Naive thymus-derived CD4-positive, alpha-beta T cell (primary cell): Measurements from ENCODE around the gene MYEOV. TPM values are rescaled to one million over a fixed set of nuclear protein-coding genes. Genes with fewer than 3 reads are reported as not detected.
A peak's percentile ranks its signal among the peaks of the same experiment; 100 is the strongest.

Experiments
- ATAC-seq: fragments of 150-1000 bp; cut with Tn5 transposase; 2 replicates; pipeline ENCODE4 v1.10.0; 2021; ENCODE audit warnings: mild to moderate bottlenecking, moderate library complexity
- CTCF ChIA-PET: fragments of 350-600 bp; sonication (Branson Sonifier 250); formaldehyde crosslinking; loops from one replicate; lab custom pipeline; 2021; ENCODE audit warnings: antibody characterized with exemption; lab: Charles Lee
- POLR2A ChIA-PET: fragments of 350-600 bp; sonication (Branson Sonifier 250); formaldehyde crosslinking; loops from one replicate; lab custom pipeline; 2021; ENCODE audit warnings: antibody characterized with exemption, inconsistent platforms; lab: Charles Lee
- DNase-seq, 9 donors: peaks; one replicate each; pipeline versions ENCODE4 v3.0.0 to v3.0.0-alpha.2; 2020 to 2022; ENCODE audit warnings: mixed read lengths in 1 of 9
- H3K27ac ChIP-seq: one replicate; pipeline ENCODE4 v1.7.0; 2013; ENCODE audit warnings: mild to moderate bottlenecking, low read depth, low read length, moderate library complexity
- H3K27me3 ChIP-seq, 2 donors: one replicate each; pipeline ENCODE4 v1.7.0; 2013; ENCODE audit warnings: low read length in 2 of 2, mild to moderate bottlenecking in 2 of 2, moderate library complexity in 2 of 2; ENCODE audit not compliant: control insufficient read depth in 2 of 2, insufficient read depth in 2 of 2
- H3K36me3 ChIP-seq, 3 experiments: 1 replicate in 2 of 3; 2 replicates in 1 of 3; pipeline ENCODE4 v1.7.0; 2013; ENCODE audit warnings: low read length in 3 of 3, mild to moderate bottlenecking in 3 of 3, moderate library complexity in 1 of 3; ENCODE audit not compliant: insufficient read depth in 3 of 3, control insufficient read depth in 2 of 3
- H3K4me1 ChIP-seq, 2 donors: one replicate each; pipeline ENCODE4 v1.7.0; 2013; ENCODE audit warnings: low read length in 2 of 2, mild to moderate bottlenecking in 2 of 2, moderate library complexity in 1 of 2; ENCODE audit not compliant: control insufficient read depth in 2 of 2, insufficient read depth in 2 of 2
- H3K4me3 ChIP-seq: 2 replicates; pipeline ENCODE4 v1.7.0; 2013; ENCODE audit warnings: mild to moderate bottlenecking, low read length
- H3K9me3 ChIP-seq, 3 experiments: 1 replicate in 2 of 3; 2 replicates in 1 of 3; pipeline ENCODE4 v1.7.0; 2013; ENCODE audit warnings: low read length in 3 of 3; ENCODE audit not compliant: control insufficient read depth in 2 of 3
- H3K27ac Mint-ChIP-seq, 9 donors: one replicate each; pipeline ENCODE4 v1.8.0; 2020 to 2022; ENCODE audit warnings: mixed read lengths in 9 of 9, mild to moderate bottlenecking in 8 of 9, moderate library complexity in 5 of 9, inconsistent platforms in 2 of 9
- H3K27me3 Mint-ChIP-seq, 5 donors: one replicate each; pipeline ENCODE4 v1.8.0; 2021 to 2022; ENCODE audit warnings: mixed read lengths in 5 of 5, mild to moderate bottlenecking in 1 of 5
- H3K36me3 Mint-ChIP-seq, 5 donors: one replicate each; pipeline ENCODE4 v1.8.0; 2020 to 2022; ENCODE audit warnings: mixed read lengths in 5 of 5, mild to moderate bottlenecking in 3 of 5, inconsistent platforms in 1 of 5
- H3K4me1 Mint-ChIP-seq, 7 donors: one replicate each; pipeline ENCODE4 v1.8.0; 2020 to 2022; ENCODE audit warnings: mixed read lengths in 7 of 7, mild to moderate bottlenecking in 3 of 7, inconsistent platforms in 1 of 7
- H3K4me3 Mint-ChIP-seq, 10 donors: one replicate each; pipeline ENCODE4 v1.8.0; 2020 to 2022; ENCODE audit warnings: mild to moderate bottlenecking in 10 of 10, mixed read lengths in 10 of 10, moderate library complexity in 6 of 10, inconsistent platforms in 2 of 10
- H3K9me3 Mint-ChIP-seq, 11 donors: one replicate each; pipeline ENCODE4 v1.8.0; 2020 to 2022; ENCODE audit warnings: mixed read lengths in 11 of 11, mild to moderate bottlenecking in 4 of 11, inconsistent platforms in 1 of 11, moderate library complexity in 1 of 11
- intact Hi-C, 2 donors: fragments of 100-400 bp; cut with micrococcal nuclease; formaldehyde crosslinking; loops; one replicate each; pipeline ENCODE4 v1.15.1; 2023
- polyA plus RNA-seq, 2 donors: library from polyadenylated mRNA; unstranded; fragments of 300-500 nt; fragmentation: Illumina TruSeq; gene quantifications; one replicate each; pipeline ENCODE4 v1.2.3, GENCODE V29; 2021
- total RNA-seq, 6 experiments: library from RNA in 5 of 6; stranded (reverse) in 5 of 6; gene quantifications; 1 replicate in 5 of 6; 2 replicates in 1 of 6; pipeline ENCODE4 v1.2.3 and lab custom pipeline; 2021 to 2026

The MYEOV gene
- total and polyA plus RNA-seq, 7 experiments from 2014 or later = 0.20 to 0.32 TPM; not detected in 5

DNA sequence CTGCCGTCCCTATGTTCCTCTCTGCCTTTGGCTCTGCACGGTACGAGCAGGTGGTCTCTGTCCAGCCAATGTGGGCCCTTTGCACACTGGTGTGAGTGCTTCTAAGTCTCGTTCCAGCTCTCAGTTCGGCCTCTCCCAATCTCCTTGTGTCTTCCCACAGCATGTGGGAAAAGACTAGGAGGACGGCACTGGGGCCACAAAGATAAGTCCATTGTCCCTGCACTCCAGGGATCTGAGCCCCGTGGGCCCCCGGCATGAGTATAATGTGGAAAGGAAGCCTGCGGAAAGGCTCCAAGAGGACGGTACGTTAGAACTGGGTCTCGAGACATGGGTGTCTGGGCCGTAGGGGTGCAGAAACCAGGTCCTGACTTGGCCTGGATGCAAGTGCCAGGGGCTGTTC is 16.4 kb downstream of the MYEOV start:
- no peak for ATAC-seq

GRCh38 chr11:69310934-69311766 is 17.2 kb downstream of the MYEOV start:
- peaks cover 23 to 27% of the 10 kb centered on the region in 2 donors for H3K4me1 ChIP-seq
- H3K27ac Mint-ChIP-seq = peak overlapping the region; percentile 22 to 91 (median 79)
- no peaks in the 10 kb centered on the region for H3K36me3 ChIP-seq
- ChIA-PET CTCF (interaction anchor here (1.3 to 2.4 kb wide), 2 partner anchors 17 to 18 kb away, joined by 3 to 8 read pairs; no protein-coding TSS in a partner anchor), POLR2A (interaction anchor here (0.7 to 1.8 kb wide), 7 partner anchors 9 to 364 kb away, joined by 3 to 6 read pairs (median 4); partner anchors contain the start of genes LTO1 and TPCN2)
- DNase-seq (peak in 1 of 9 donors; percentile 59), ATAC-seq (peak; percentile 46)
- H3K27me3 Mint-ChIP-seq = no peaks in the 10 kb centered on the region
- intact Hi-C loops = loop anchor here in 1 of 2 donors (5.0 kb wide), 1 partner anchor 331 kb away; the partner anchor contains the start of gene CCND1
- no peaks in the 10 kb centered on the region for H3K27me3 ChIP-seq
- no peaks in the 10 kb centered on the region for H3K9me3 ChIP-seq
- peaks cover 0 to 2% (median 0%) of the 10 kb centered on the region in 11 donors for H3K9me3 Mint-ChIP-seq
- H3K27ac ChIP-seq = peak overlapping the region; percentile 55
- H3K36me3 Mint-ChIP-seq = no peaks in the 10 kb centered on the region
- peak overlapping the region in 9 of 10 donors; percentile 59 to 81 (median 77) for H3K4me3 Mint-ChIP-seq
- H3K4me3 ChIP-seq = peak overlapping the region; percentile 43
- H3K4me1 Mint-ChIP-seq = peaks cover 18 to 48% (median 43%) of the 10 kb centered on the region in 7 donors

More for the DNA sequence above, 16.4 kb downstream of the MYEOV start:
- Histone ChIP-seq H3K27ac (no peak overlapping the region), H3K27me3 (no peaks in the 10 kb centered on the region), H3K9me3 (no peaks in the 10 kb centered on the region), H3K36me3 (no peaks in the 10 kb centered on the region), H3K4me3 (no peak overlapping the region), H3K4me1 (peaks cover 23 to 27% of the 10 kb centered on the region in 2 donors)
- intact Hi-C loops = loop anchor here in 1 of 2 donors (5.0 kb wide), 1 partner anchor 332 kb away; the partner anchor contains the start of gene CCND1
- ChIA-PET CTCF (interaction anchor here (2.4 kb wide), 1 partner anchor 17 kb away, joined by 8 read pairs; no protein-coding TSS in a partner anchor), POLR2A (no interaction called here)
- no peak for DNase-seq
- Mint-ChIP-seq H3K9me3 (peaks cover 0 to 2% (median 0%) of the 10 kb centered on the region in 11 donors), H3K4me3 (peak overlapping the region in 4 of 10 donors; percentile 1 to 78 (median 36)), H3K27me3 (peaks cover 0 to under 1% (median 0%) of the 10 kb centered on the region in 5 donors), H3K4me1 (peaks cover 18 to 48% (median 43%) of the 10 kb centered on the region in 7 donors), H3K27ac (peak overlapping the region in 4 of 9 donors; percentile 21 to 66 (median 43)), H3K36me3 (no peaks in the 10 kb centered on the region)

- Mint-ChIP-seq H3K4me3 (peak overlapping the region; percentile 56 to 81 (median 75)), H3K9me3 (peaks cover 0 to 2% (median 0%) of the 10 kb centered on the region in 11 donors), H3K27me3 (no peaks in the 10 kb centered on the region), H3K27ac (peak overlapping the region; percentile 55 to 91 (median 79)), H3K36me3 (no peaks in the 10 kb centered on the region), H3K4me1 (peaks cover 18 to 48% (median 43%) of the 10 kb centered on the region in 7 donors)
- Histone ChIP-seq H3K9me3 (no peaks in the 10 kb centered on the region), H3K27ac (peak overlapping the region; percentile 55), H3K27me3 (no peaks in the 10 kb centered on the region), H3K4me3 (peak overlapping the region; percentile 43), H3K36me3 (no peaks in the 10 kb centered on the region), H3K4me1 (peaks cover 23 to 27% of the 10 kb centered on the region in 2 donors)
- intact Hi-C loops = loop anchor here in 1 of 2 donors (1.0 to 5.0 kb wide), 3 partner anchors 15 to 330 kb away; partner anchors contain the start of gene CCND1
- ChIA-PET POLR2A (interaction anchor here (0.7 to 1.8 kb wide), 7 partner anchors 10 to 363 kb away, joined by 3 to 6 read pairs (median 4); partner anchors contain the start of genes LTO1 and TPCN2), CTCF (interaction anchor here (1.3 to 2.4 kb wide), 2 partner anchors 17 to 19 kb away, joined by 3 to 8 read pairs; no protein-coding TSS in a partner anchor)
- peak in 7 of 9 donors; percentile 30 to 53 (median 49) for DNase-seq
- ATAC-seq = peak; percentile 62
Observed at GRCh38 chr11:69311767-69312385, 17.9 kb downstream of the MYEOV start.

DNA sequence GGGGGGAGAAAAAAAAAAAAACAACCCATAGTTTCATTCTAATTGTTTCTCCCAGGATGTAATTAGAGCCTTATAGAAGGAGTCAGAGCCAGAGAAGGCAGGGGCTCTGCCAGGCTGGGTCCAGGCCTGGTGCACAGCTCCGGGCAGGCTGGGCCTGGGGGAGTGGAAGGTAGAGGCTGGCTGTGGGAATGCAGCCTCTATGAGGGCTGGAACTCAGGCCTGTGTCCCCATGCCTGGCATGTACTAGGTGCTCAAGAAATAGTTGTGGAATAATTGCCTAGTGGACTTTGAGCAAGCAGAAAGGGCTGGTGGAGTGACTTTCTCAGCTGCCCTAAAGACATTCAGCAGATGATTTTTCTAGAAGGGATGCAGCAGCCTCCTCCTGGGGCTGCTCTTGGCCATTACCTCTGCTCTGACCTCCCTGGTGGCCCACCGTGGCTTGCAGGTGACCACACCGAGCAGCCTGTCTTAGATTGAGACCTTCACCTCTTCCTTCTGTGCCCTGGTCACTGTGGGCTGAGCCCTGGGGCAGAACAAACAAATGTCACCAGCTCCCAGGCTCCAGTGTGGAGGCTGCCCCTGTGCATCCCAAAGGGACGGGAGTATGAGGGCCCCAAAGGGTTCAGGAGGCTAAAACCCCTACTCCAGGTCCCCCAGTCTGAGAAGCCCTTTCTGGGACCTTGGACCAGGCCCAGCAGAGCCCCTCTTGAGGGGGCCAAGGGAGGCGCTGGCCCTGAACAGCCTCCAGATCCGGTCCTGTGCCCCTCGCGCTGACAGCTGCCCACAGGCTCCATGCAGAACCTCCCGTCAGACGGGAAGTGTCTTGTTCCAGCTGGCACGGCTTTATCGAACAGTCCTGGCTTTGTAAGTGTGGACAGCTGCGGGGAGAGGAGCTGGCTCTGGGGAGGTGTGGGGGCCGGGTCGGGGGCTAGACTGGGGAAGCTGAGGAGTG is 18.8 kb downstream of the MYEOV start:
- intact Hi-C loops = loop anchor here in 1 of 2 donors (1.0 to 5.0 kb wide), 3 partner anchors 15 to 330 kb away; partner anchors contain the start of gene CCND1

GRCh38 chr11:69313992-69314391 is 20.0 kb downstream of the MYEOV start:
- ATAC-seq = no peak
- H3K4me1 ChIP-seq = peaks cover 23 to 27% of the 10 kb centered on the region in 2 donors
- DNase-seq = no peak
- no peak overlapping the region for H3K4me3 Mint-ChIP-seq
- peaks cover 24 to 38% (median 35%) of the 10 kb centered on the region in 7 donors for H3K4me1 Mint-ChIP-seq
- H3K27ac ChIP-seq = no peak overlapping the region
- H3K36me3 Mint-ChIP-seq = peaks cover 0 to 6% (median 0%) of the 10 kb centered on the region in 5 donors
- peaks cover 0 to 21% (median 3%) of the 10 kb centered on the region in 11 donors for H3K9me3 Mint-ChIP-seq
- intact Hi-C loops = loop anchor here in 1 of 2 donors (2.0 to 5.0 kb wide), 2 partner anchors 23 to 328 kb away; partner anchors contain the start of gene CCND1
- POLR2A ChIA-PET = no interaction called here
- CTCF ChIA-PET = no interaction called here
- H3K36me3 ChIP-seq = no peaks in the 10 kb centered on the region
- no peak overlapping the region for H3K27ac Mint-ChIP-seq
- no peak overlapping the region for H3K4me3 ChIP-seq
- H3K9me3 ChIP-seq = no peaks in the 10 kb centered on the region
- H3K27me3 ChIP-seq = no peaks in the 10 kb centered on the region
- H3K27me3 Mint-ChIP-seq = no peaks in the 10 kb centered on the region

More for the DNA sequence above, 18.8 kb downstream of the MYEOV start:
- Histone ChIP-seq H3K4me1 (peaks cover 23 to 27% of the 10 kb centered on the region in 2 donors), H3K27me3 (no peaks in the 10 kb centered on the region), H3K27ac (no peak overlapping the region), H3K4me3 (no peak overlapping the region), H3K9me3 (no peaks in the 10 kb centered on the region), H3K36me3 (no peaks in the 10 kb centered on the region)
- ChIA-PET CTCF (interaction anchor here (1.3 to 2.4 kb wide), 2 partner anchors 18 to 20 kb away, joined by 3 to 8 read pairs; no protein-coding TSS in a partner anchor), POLR2A (interaction anchor here (1.0 to 1.8 kb wide), 4 partner anchors 9 to 264 kb away, joined by 3 to 6 read pairs (median 4); partner anchors contain the start of gene TPCN2)
- Mint-ChIP-seq H3K4me3 (peak overlapping the region in 4 of 10 donors; percentile 35 to 78 (median 56)), H3K27me3 (no peaks in the 10 kb centered on the region), H3K9me3 (peaks cover 0 to 9% (median 0%) of the 10 kb centered on the region in 11 donors), H3K27ac (peak overlapping the region in 5 of 9 donors; percentile 43 to 90 (median 70)), H3K4me1 (peaks cover 22 to 48% (median 41%) of the 10 kb centered on the region in 7 donors), H3K36me3 (peaks cover 0 to 4% (median 0%) of the 10 kb centered on the region in 5 donors)
- no peak for ATAC-seq
- no peak for DNase-seq
